GM12878 (cell line): ENCODE data around the gene NDUFC1. TPM values are rescaled to one million over a fixed set of nuclear protein-coding genes. Genes with fewer than 3 reads are reported as not detected.

Source experiments
- ATAC-seq: fragments of 200-7000 bp; cut with Tn5 transposase; 3 replicates; pipeline ENCODE4 v1.9.1; 2020; ENCODE audit warnings: mild to moderate bottlenecking, moderate library complexity
- BruUV-seq: library from RNA; stranded (reverse); fragments of 400-500 nt; replicated peaks from 2 replicates; lab custom pipeline; 2021; lab: Mats Ljungman, UMichigan
- CTCF ChIA-PET: fragments of 300-600 bp; sonication (Branson Sonifier 250); formaldehyde crosslinking; extraction: SDS; loops from one replicate; lab custom pipeline; 2021; ENCODE audit warnings: inconsistent platforms; lab: Yijun Ruan, JAX
- POLR2A ChIA-PET: fragments of 350-600 bp; formaldehyde crosslinking; extraction: SDS; loops from one replicate; lab custom pipeline; 2021; ENCODE audit warnings: inconsistent platforms; lab: Charles Lee
- RAD21 ChIA-PET: fragments of 300-600 bp; sonication (Branson Sonifier 250); formaldehyde crosslinking; loops from one replicate; lab custom pipeline; 2023; ENCODE audit warnings: antibody characterized with exemption; ENCODE audit not compliant: unreplicated experiment; lab: Charles Lee
- SMC1A ChIA-PET: fragments of 300-600 bp; sonication (Branson Sonifier 250); formaldehyde crosslinking; loops from one replicate; lab custom pipeline; 2023; ENCODE audit not compliant: unreplicated experiment, uncharacterized antibody; lab: Charles Lee
- DNase-seq: peaks from one replicate; pipeline ENCODE4 v3.0.0-alpha.2; 2011; ENCODE audit warnings: low read depth, low spot score
- FAIRE-seq: peaks from 3 replicates; lab custom pipeline; 2011; peaks lifted over from hg19 to GRCh38; lab: Jason Lieb, UNC
- H2AFZ ChIP-seq: 2 replicates; pipeline ENCODE4 v1.6.0; 2011; ENCODE audit warnings: low read depth, low read length, control low read depth; ENCODE audit not compliant: control insufficient read depth
- H3K27ac ChIP-seq: 2 replicates; pipeline ENCODE4 v1.5.1; 2011; ENCODE audit warnings: control low read depth; ENCODE audit not compliant: control insufficient read depth, insufficient read depth
- H3K27me3 ChIP-seq, 2 experiments: replicated peaks in 1 of 2; 2 replicates each; pipeline versions ENCODE4 v1.6.0 to v1.6.1; 2011; ENCODE audit warnings: low read length in 1 of 2; ENCODE audit not compliant: control insufficient read depth in 2 of 2, insufficient read depth in 2 of 2
- H3K36me3 ChIP-seq, 2 experiments: 2 replicates each; pipeline ENCODE4 v1.5.1; 2011; ENCODE audit warnings: low read length in 1 of 2; ENCODE audit not compliant: control insufficient read depth in 2 of 2, insufficient read depth in 2 of 2
- H3K4me1 ChIP-seq: 2 replicates; pipeline ENCODE4 v1.6.1; 2011; ENCODE audit warnings: mild to moderate bottlenecking, low read length, moderate library complexity, mixed read lengths; ENCODE audit not compliant: control insufficient read depth, insufficient read depth
- H3K4me2 ChIP-seq: 2 replicates; pipeline ENCODE4 v1.6.0; 2011; ENCODE audit warnings: control low read depth; ENCODE audit not compliant: control insufficient read depth, insufficient read depth
- H3K4me3 ChIP-seq: fragments of 200-600 bp; sonication (generic); 2 replicates; pipeline ENCODE4 v1.5.1; 2016
- H3K79me2 ChIP-seq: 2 replicates; pipeline ENCODE4 v1.6.0; 2011; ENCODE audit warnings: low read length; ENCODE audit not compliant: control insufficient read depth, insufficient read depth
- H3K9ac ChIP-seq: 2 replicates; pipeline ENCODE4 v1.8.0; 2011; ENCODE audit warnings: low read length, control low read depth, mixed read lengths; ENCODE audit not compliant: control insufficient read depth, insufficient read depth
- H3K9me3 ChIP-seq: replicated peaks from 3 replicates; pipeline ENCODE4 v1.5.1; 2011; ENCODE audit warnings: mild to moderate bottlenecking, low read length; ENCODE audit not compliant: control insufficient read depth, insufficient read depth
- H4K20me1 ChIP-seq: 2 replicates; pipeline ENCODE4 v1.6.0; 2011; ENCODE audit not compliant: control insufficient read depth, insufficient read depth
- BCL3 ChIP-seq: IDR thresholded peaks from 2 replicates; pipeline ENCODE4 v1.6.1; 2011; ENCODE audit warnings: borderline replicate concordance, low read depth, mild to moderate bottlenecking, moderate library complexity, low read length; ENCODE audit not compliant: insufficient read depth, poor library complexity, severe bottlenecking
- CBX5 ChIP-seq: sonication (generic); IDR thresholded peaks from 2 replicates; pipeline ENCODE4 v1.6.1; 2016; ENCODE audit warnings: low read depth, moderate library complexity, mild to moderate bottlenecking, inconsistent platforms
- CHD1 ChIP-seq: IDR thresholded peaks from 2 replicates; pipeline ENCODE4 v1.6.1; 2012; ENCODE audit warnings: low read depth, low read length, improper control_type of control experiment
- CHD4 ChIP-seq: fragments of 200-600 bp; sonication (generic); IDR thresholded peaks from 2 replicates; pipeline ENCODE4 v1.6.1; 2016; ENCODE audit warnings: mild to moderate bottlenecking
- HSF1 ChIP-seq: fragments of 150-350 bp; IDR thresholded peaks from 2 replicates; pipeline ENCODE4 v1.6.1; 2014; ENCODE audit warnings: mild to moderate bottlenecking, low read depth, low read length
- NFYA ChIP-seq: IDR thresholded peaks from 2 replicates; pipeline ENCODE4 v1.6.1; 2011; ENCODE audit warnings: low read depth, mild to moderate bottlenecking, low read length, improper control_type of control experiment, borderline replicate concordance
- ZBTB4 ChIP-seq: fragments of 450-650 bp; formaldehyde crosslinking; IDR thresholded peaks from 2 replicates; pipeline ENCODE4 v1.4.0; 2022; ENCODE audit warnings: mild to moderate bottlenecking, moderate library complexity
- WGBS: methylation state at CpG from one replicate; pipeline ENCODE4 v1.1.6; 2016; ENCODE audit warnings: low lambda C conversion rate; ENCODE audit not compliant: insufficient replicate concordance, insufficient coverage; ENCODE audit errors: missing lambda C conversion rate; 5-methylcytosine and 5-hydroxymethylcytosine counted together
- in situ Hi-C: fragments of 300-500 bp; cut with MboI; formaldehyde crosslinking; loops from 9 replicates; pipeline ENCODE4 v1.14.3; 2018; ENCODE audit warnings: mixed read lengths
- intact Hi-C: fragments of 100-400 bp; cut with micrococcal nuclease; formaldehyde crosslinking; loops from one replicate; pipeline ENCODE4 v1.14.2; 2022; ENCODE audit not compliant: unreplicated experiment
- polyA plus RNA-seq, 11 experiments: library from polyadenylated mRNA; depleted of rRNA in 4 of 11; unstranded in 6 of 11; stranded (reverse) in 5 of 11; fragments of >200 nt; fragmentation: Nextera tagmentation in 4 of 11; fragmentation: Illumina TruSeq in 1 of 11; extraction: Ambion mirVana in 4 of 11; extraction: Trizol in 1 of 11; gene quantifications; 1 replicate in 1 of 11; 2 replicates in 10 of 11; pipeline versions ENCODE4 v1.2.1 to v1.2.3, GENCODE V29; 2011 to 2016; ENCODE audit warnings: inconsistent platforms in 2 of 11, missing spikeins in 2 of 11, low read depth in 1 of 11
- total RNA-seq, 4 experiments: library from RNA; depleted of rRNA in 3 of 4; stranded (reverse); fragments of >200 nt in 3 of 4; fragmentation: Illumina TruSeq in 1 of 4; extraction: Trizol in 1 of 4; gene quantifications; 2 replicates each; pipeline versions ENCODE4 v1.2.1 to v1.2.3, GENCODE V29; 2013 to 2021

NDUFC1 gene
- total and polyA plus RNA-seq, 10 of the 15 experiments (the other 5 are each of a cell fraction or from before 2014, with no cell fraction given): 25.5 to 242 (median 68.9) TPM

- H3K27ac ChIP-seq: no peak overlapping the region
- TF ChIP-seq NFYA (no peak), CHD4 (no peak), CBX5 (no peak), CHD1 (no peak), HSF1 (no peak), ZBTB4 (CRISPR knock-in tag) (no peak), BCL3 (no peak)
- TF ChIP-seq, all 136 proteins: peak for 0
- no peak overlapping the region for H3K9ac ChIP-seq
- in situ Hi-C loops: no loop called here
- no TSS peak for BruUV-seq
- POLR2A ChIA-PET: interaction anchor here (0.6 kb wide), 1 partner anchor 288 kb away, joined by 3 read pairs; no protein-coding TSS in a partner anchor
- no peaks in the 10 kb centered on the region for H3K4me1 ChIP-seq
- H3K27me3 ChIP-seq: peaks cover 6 to 11% of the 10 kb centered on the region in 2 experiments
- no peaks in the 10 kb centered on the region for H3K36me3 ChIP-seq
- FAIRE-seq (no peak), DNase-seq (no peak), ATAC-seq (no peak)
- no peak overlapping the region for H3K4me3 ChIP-seq
- H2AFZ ChIP-seq: no peak overlapping the region
- intact Hi-C loops: no loop called here
- WGBS: 39% methylated on average over 1 of the region's 1 CpG
- no peaks in the 10 kb centered on the region for H4K20me1 ChIP-seq
- no peaks in the 10 kb centered on the region; the same call in 2 of the 3 replicates for H3K9me3 ChIP-seq
- RAD21 ChIA-PET: no interaction called here
- H3K79me2 ChIP-seq: no peaks in the 10 kb centered on the region
- H3K4me2 ChIP-seq: no peak overlapping the region
- CTCF ChIA-PET: interaction anchor here (1.0 to 1.4 kb wide), 3 partner anchors 13 to 38 kb away, joined by 3 to 4 read pairs (median 4); no protein-coding TSS in a partner anchor
- SMC1A ChIA-PET: interaction anchor here (0.6 to 1.5 kb wide), 3 partner anchors 10 to 22 kb away, joined by 3 to 5 read pairs (median 4); no protein-coding TSS in a partner anchor
These were observed 27.5 kb downstream of the NDUFC1 start for GRCh38 chr4:139274790-139275189.
